PC-3 (cell line): ENCODE measurements around the gene SPOUT1.

Experiments
- EZH2 ChIP-seq: fragments of 300-600 bp; sonication (generic); IDR thresholded peaks from one replicate; pipeline ENCODE4 v1.6.1; 2017; ENCODE audit warnings: antibody characterized with exemption, mild to moderate bottlenecking, low read length; ENCODE audit not compliant: unreplicated experiment
- TF ChIP-seq, protein P1 (sequence below): fragments of 300-600 bp; sonication (generic); conservative IDR thresholded peaks from 2 replicates; pipeline ENCODE4 v1.5.1; 2017; ENCODE audit warnings: antibody characterized with exemption, low read depth, mild to moderate bottlenecking, low read length

- TF ChIP-seq, protein P1, sequence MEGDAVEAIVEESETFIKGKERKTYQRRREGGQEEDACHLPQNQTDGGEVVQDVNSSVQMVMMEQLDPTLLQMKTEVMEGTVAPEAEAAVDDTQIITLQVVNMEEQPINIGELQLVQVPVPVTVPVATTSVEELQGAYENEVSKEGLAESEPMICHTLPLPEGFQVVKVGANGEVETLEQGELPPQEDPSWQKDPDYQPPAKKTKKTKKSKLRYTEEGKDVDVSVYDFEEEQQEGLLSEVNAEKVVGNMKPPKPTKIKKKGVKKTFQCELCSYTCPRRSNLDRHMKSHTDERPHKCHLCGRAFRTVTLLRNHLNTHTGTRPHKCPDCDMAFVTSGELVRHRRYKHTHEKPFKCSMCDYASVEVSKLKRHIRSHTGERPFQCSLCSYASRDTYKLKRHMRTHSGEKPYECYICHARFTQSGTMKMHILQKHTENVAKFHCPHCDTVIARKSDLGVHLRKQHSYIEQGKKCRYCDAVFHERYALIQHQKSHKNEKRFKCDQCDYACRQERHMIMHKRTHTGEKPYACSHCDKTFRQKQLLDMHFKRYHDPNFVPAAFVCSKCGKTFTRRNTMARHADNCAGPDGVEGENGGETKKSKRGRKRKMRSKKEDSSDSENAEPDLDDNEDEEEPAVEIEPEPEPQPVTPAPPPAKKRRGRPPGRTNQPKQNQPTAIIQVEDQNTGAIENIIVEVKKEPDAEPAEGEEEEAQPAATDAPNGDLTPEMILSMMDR, result no peak
- TF ChIP-seq EZH2, result no peak
Measured at GRCh38 chr9:128829477-128830251, at the start of gene SPOUT1.
